Lower lobe of right lung (tissue), 2 donors: ENCODE measurements around the gene PCDHGC5. TPM values are rescaled to one million over a fixed set of nuclear protein-coding genes. Genes with fewer than 3 reads are reported as not detected.

Source experiments
- ATAC-seq, 2 donors: fragments of 200-7000 bp; cut with Tn5 transposase; one replicate each; pipeline ENCODE4 v1.9.1; 2020 to 2022; ENCODE audit warnings: mild to moderate bottlenecking in 2 of 2, moderate library complexity in 2 of 2
- DNase-seq: peaks from one replicate; pipeline ENCODE4 v3.0.0-alpha.2; 2020
- H3K27ac ChIP-seq: fragments of 200-600 bp; one replicate; pipeline ENCODE4 v1.8.0; 2022
- H3K27me3 ChIP-seq: fragments of 200-600 bp; one replicate; pipeline ENCODE4 v1.8.0; 2022; ENCODE audit warnings: low read depth
- H3K36me3 ChIP-seq: fragments of 200-600 bp; one replicate; pipeline ENCODE4 v1.8.0; 2022; ENCODE audit warnings: mild to moderate bottlenecking
- H3K4me1 ChIP-seq: fragments of 200-600 bp; one replicate; pipeline ENCODE4 v1.8.0; 2022
- H3K4me3 ChIP-seq: fragments of 200-600 bp; one replicate; pipeline ENCODE4 v1.8.0; 2022; ENCODE audit warnings: mild to moderate bottlenecking
- H3K9me3 ChIP-seq: fragments of 200-600 bp; one replicate; pipeline ENCODE4 v1.8.0; 2022
- intact Hi-C: fragments of 100-400 bp; cut with DNase I; formaldehyde crosslinking; loops from one replicate; pipeline ENCODE4 v1.11.0; 2022
- long read RNA-seq: library from polyadenylated mRNA; unstranded; transcript quantifications from one replicate; pipeline ENCODE4 v2.0.0, GENCODE V29; 2021
- total RNA-seq: library from RNA; stranded (reverse); fragmentation: NEBNext Ultra II Directional; extraction: Animal tissue kit (Norgen Biotek cat#: 25700); gene quantifications from one replicate; pipeline ENCODE4 v1.2.1, GENCODE V29; 2021
- TF ChIP-seq, protein P1 (sequence below): fragments of 200-600 bp; IDR thresholded peaks from one replicate; pipeline ENCODE4 v1.8.0; 2022; ENCODE audit warnings: antibody characterized with exemption, mild to moderate bottlenecking
- donor health status: DM: no; HTN: yes; CAD: no; lungs with severe emphysema.

PCDHGC5 gene
- 1.8 TPM for total RNA-seq
- long read RNA-seq, partial matches to known transcripts, result 0 of 1 reads
- long read RNA-seq, other reads (novel, unspliced or antisense), result 1 of 1 reads

DNA sequence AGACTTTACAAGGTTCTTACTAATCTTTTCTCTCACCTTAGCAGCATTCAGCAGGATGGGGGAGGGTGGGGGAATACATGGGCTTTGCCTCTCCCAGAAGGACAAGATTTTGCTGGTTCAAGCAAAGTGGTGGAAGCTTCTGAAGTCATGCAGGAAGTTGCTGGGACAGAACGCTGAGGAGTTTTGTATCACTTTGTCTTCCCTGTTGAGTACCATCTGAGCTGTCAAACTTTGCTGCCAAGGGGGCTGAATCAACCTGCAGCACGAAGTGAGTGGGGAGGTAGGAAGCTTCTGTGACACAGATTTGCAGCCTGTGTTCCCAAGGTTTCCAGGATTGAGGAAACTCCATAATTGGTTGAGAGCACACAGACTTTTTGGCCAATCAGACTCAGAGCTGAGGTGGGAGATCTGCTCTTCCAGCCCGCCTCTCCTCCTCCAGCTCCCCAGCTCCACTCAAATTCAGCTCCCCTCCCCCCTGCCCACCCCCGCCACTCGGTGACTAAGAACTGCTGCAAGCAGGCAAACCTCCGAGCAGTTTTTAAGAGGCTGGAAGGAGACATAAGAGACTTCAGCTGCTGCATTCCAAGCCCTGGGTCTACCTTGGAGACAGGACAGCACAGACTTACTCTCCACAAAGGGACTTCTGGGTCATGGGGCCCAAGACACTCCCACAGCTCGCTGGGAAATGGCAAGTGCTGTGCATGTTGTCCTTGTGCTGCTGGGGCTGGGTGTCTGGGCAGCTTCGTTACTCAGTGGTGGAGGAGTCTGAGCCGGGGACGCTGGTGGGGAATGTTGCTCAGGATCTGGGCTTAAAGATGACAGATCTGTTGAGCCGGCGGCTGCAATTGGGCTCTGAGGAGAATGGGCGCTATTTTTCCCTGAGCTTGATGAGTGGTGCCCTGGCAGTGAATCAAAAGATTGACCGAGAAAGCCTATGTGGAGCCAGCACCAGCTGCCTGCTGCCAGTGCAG, at the start of gene PCDHGC5:
PCDHGC5 (plus strand) TSS at position 491 of the 971 bp plus-strand sequence; CDS start at position 651, 160 bp downstream.
- H3K9me3 ChIP-seq, result no peaks in the 10 kb centered on the region
- ATAC-seq, result no peak
- H3K36me3 ChIP-seq, result peaks cover 15% of the 10 kb centered on the region
- DNase-seq, result no peak
- peaks cover 36% of the 10 kb centered on the region for H3K27me3 ChIP-seq
- TF ChIP-seq, protein P1, sequence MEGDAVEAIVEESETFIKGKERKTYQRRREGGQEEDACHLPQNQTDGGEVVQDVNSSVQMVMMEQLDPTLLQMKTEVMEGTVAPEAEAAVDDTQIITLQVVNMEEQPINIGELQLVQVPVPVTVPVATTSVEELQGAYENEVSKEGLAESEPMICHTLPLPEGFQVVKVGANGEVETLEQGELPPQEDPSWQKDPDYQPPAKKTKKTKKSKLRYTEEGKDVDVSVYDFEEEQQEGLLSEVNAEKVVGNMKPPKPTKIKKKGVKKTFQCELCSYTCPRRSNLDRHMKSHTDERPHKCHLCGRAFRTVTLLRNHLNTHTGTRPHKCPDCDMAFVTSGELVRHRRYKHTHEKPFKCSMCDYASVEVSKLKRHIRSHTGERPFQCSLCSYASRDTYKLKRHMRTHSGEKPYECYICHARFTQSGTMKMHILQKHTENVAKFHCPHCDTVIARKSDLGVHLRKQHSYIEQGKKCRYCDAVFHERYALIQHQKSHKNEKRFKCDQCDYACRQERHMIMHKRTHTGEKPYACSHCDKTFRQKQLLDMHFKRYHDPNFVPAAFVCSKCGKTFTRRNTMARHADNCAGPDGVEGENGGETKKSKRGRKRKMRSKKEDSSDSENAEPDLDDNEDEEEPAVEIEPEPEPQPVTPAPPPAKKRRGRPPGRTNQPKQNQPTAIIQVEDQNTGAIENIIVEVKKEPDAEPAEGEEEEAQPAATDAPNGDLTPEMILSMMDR, result no peak
- H3K27ac ChIP-seq, result no peak within 1 kb of the TSS
- peaks cover 25% of the 10 kb centered on the region for H3K4me1 ChIP-seq
- intact Hi-C loops, result no loop called here
- H3K4me3 ChIP-seq, result no peak within 1 kb of the TSS

DNA sequence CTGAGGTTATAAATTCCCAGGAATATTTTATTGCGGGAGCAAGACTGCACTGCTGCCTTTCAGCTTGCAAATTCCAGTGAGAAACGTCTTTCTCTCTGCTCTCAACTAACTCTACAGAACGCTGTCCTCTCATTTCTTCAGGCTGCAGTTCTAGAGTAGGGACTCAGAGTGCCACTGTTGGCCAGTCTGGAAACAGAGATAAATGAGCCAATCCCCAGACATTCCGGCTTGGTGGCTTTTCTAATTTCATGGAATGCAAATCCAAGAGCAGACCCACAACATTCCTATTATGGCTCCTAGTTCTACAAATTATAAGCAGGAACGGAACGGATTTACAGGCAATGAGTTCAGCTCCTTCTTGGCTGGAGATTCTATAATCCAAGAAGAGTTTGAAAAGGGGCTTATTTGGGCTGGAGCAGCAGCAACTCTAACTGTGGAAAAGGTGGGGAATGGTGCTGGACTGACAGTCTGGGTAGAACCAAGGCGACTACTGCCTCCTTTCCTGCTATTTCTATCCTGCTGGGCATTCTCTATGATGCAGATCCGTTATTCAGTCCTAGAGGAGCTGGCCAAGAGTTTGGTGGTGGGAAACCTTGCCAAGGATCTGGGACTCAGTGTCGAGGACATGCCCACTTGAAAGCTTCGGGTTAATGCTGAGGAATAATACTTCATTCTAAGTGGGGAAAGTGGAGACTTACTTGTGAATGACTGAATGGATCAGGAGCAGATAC, 49.3 kb upstream of the PCDHGC5 start:
- ATAC-seq, result no peak
- Histone ChIP-seq H3K9me3 (peaks cover 46% of the 10 kb centered on the region), H3K4me1 (no peaks in the 10 kb centered on the region), H3K4me3 (no peak overlapping the region), H3K27me3 (no peaks in the 10 kb centered on the region), H3K27ac (no peak overlapping the region), H3K36me3 (no peaks in the 10 kb centered on the region)
- DNase-seq, result no peak
- TF ChIP-seq, protein P1, result no peak
- intact Hi-C loops, result no loop called here

DNA sequence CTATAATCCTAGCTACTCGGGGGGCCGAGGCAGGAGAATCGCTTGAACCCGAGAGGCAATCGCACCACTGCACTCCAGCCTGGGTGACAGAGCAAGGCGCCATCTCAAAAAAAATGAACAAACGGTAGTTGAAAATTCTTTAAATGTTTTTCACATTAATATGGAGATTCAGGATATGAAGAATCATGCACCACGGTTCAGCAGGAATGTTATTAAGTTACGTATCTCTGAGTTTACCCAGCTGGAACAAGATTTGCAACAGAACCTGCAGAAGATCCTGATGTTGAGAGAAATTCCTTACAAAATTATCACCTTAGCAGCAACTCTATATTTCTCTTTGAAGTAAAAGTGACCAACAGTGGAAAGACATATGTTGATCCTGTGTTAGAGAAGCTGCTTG, 48.5 kb upstream of the PCDHGC5 start:
- TF ChIP-seq, protein P1, result no peak
- DNase-seq (no peak), ATAC-seq (no peak)
- peaks cover 44% of the 10 kb centered on the region for H3K9me3 ChIP-seq
- intact Hi-C loops, result no loop called here
- no peak overlapping the region for H3K4me3 ChIP-seq
- H3K4me1 ChIP-seq, result no peaks in the 10 kb centered on the region
- no peaks in the 10 kb centered on the region for H3K36me3 ChIP-seq
- no peaks in the 10 kb centered on the region for H3K27me3 ChIP-seq
- H3K27ac ChIP-seq, result no peak overlapping the region

DNA sequence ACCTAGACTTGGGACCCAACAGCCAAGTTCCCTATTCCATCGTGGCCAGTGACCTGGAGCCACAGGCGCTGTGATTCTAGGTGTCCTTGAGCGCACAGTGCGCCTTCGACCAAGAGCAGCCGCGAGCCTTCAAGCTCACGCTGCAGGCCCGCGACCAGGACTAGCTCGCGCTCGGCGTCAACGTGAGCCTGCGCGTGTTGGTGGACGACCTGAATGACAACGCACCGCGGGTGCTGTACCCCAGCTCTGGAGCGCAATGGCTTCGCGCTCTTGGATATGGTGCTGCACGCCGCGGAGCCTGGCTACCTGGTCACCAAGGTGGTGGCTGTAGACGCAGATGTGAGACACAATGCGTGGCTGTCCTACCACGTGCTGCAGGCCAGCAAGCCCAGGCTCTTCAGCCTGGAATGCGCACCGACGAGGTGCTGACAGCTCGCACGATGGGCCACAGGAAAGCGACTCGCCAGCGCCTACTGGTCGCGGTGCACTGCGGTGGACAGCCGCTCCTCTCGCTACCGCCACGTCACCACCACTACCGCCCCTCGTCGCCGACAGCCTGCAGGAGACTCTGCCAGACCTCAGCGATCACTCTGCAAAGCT, 47.2 kb upstream of the PCDHGC5 start:
- ATAC-seq, result no peak
- intact Hi-C loops, result no loop called here
- peaks cover 31% of the 10 kb centered on the region for H3K9me3 ChIP-seq

DNA sequence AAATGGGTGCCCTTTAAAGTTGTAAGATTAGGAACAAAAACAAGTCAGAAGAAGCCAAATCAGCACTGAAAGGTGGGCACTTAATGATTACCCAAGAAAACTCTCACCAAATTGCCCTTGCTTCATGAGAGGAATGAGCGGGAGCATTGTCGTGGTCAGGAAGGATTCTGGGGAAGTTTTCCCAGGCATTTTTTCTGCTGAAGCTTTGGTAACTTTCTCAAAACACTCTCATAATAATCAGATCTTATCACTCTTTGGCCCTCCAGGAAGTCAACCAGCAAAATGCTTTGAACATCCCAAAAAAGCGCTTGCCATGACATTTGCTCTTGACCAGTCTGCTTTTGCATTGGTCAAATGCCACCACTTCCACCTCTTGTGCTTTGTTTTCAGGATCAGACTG, 23.5 kb upstream of the PCDHGC5 start:
- TF ChIP-seq, protein P1, result no peak
- no peaks in the 10 kb centered on the region for H3K9me3 ChIP-seq
- no peak overlapping the region for H3K4me3 ChIP-seq
- H3K27ac ChIP-seq, result no peak overlapping the region
- intact Hi-C loops, result no loop called here
- no peaks in the 10 kb centered on the region for H3K27me3 ChIP-seq
- ATAC-seq (no peak), DNase-seq (no peak)
- H3K4me1 ChIP-seq, result no peaks in the 10 kb centered on the region
- H3K36me3 ChIP-seq, result no peaks in the 10 kb centered on the region

More for the DNA sequence above, 47.2 kb upstream of the PCDHGC5 start:
- no peak for DNase-seq
- Histone ChIP-seq H3K27ac (no peak overlapping the region), H3K36me3 (no peaks in the 10 kb centered on the region), H3K4me3 (no peak overlapping the region), H3K27me3 (no peaks in the 10 kb centered on the region), H3K4me1 (no peaks in the 10 kb centered on the region)
- TF ChIP-seq, protein P1, result no peak
